ENCODE measurements around the gene ACSM5. TPM values are rescaled to one million over a fixed set of nuclear protein-coding genes. Genes with fewer than 3 reads are reported as not detected.
"Not testable (repeated sequence)": the region's sequence is repeated elsewhere in the genome, so short reads cannot be mapped to it uniquely, and the experiment has no call there.

The ACSM5 gene
- total RNA-seq, 1 donor from 2014 or later, result 0.12 TPM

DNA sequence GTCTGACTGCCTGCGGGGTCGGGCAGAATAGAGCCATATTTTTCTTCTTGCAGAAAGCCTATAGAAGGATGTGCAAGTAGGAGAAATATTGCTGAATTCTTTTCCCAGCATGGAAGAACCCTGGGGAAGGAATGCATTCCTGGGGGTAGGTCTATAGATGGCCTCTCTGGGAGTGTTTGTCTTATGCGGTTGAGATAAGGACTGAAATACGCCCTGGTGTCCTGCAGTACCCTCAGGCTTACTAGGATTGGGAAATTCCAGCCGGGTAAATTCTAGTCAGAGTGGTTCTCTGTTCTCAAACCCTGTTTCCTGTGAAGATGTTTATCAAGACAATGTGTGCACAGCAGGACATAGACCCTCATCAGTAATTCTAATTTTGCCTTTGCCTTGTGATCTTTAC is 44.3 kb downstream of the ACSM5 start:
- not testable (repeated sequence) for ATAC-seq

DNA sequence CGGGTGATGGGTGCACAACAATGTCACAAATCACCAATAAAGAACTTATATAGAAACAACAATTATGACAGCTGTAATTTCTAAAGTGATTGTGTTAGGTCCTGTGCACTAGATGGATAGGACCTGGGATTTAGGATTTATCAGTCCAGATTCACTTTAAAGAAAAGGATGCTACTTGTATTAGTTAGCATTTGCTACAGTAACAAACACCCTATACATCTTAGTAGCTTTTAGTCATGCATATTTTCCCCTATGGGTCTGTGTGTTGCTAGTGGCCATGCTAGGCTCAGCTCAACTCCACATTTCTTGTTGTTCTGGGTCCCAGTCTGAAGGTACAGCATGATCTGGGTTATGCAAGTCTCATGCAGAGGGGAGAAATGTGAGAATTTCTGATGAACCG is 49.9 kb downstream of the ACSM5 start:
- ATAC-seq, result not testable (repeated sequence)

DNA sequence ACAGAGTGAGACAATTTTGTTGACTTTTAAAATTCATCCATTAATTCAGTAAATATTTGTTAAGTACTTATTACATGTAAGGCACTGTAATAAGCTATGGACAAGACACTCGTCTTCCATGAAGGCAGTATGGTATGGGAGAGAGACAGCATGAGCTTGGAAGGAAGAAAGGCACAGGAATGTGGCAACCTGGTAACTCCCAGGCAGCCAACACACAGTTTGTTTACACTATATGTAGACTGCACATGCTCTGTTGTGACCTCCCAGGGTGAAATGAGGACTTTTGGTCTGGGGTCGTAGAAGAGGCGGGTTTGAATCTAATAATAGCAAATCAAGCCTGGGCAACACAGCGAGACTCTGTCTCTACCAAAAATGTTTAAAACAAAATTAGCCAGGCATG is 51.0 kb downstream of the ACSM5 start:
- not testable (repeated sequence) for ATAC-seq

DNA sequence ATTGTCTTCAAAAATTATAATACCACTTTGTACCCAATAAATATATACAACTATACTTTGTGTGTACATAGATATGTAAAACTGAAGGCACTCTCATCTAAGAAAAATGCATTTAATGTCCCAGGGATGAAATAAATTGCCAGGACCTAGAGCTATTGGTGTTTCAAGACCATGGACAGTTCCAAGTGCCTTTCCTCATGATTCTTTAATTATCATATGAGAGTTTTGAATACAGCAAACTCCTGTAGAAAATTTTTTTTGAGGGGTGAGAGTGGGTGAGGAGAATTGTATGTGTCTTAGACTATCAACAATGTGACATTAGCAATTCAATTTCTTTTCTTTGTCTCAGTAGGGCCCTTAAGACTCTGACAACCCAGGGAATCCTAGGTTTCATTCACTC is 59.6 kb downstream of the ACSM5 start:
- not testable (repeated sequence) for ATAC-seq

DNA sequence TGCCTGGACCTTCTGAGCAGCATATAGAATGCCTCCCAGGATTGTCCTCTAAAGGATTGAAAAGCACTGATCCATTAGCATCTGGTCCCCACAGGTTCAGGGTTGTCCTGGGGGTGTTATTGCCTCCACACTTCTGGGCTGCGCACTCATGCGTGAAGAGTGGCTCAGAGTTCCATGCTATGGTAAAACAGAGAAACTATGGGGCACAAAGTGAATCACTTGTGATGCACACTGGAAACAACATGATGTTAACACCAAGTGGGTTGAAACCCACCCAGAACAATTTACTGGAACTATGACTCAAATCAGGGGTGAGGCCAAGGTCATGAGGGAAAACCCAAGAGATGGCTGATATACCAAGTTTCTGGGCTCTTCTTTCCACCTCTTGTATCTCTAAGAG is 60.6 kb downstream of the ACSM5 start:
- ATAC-seq, result not testable (repeated sequence)

DNA sequence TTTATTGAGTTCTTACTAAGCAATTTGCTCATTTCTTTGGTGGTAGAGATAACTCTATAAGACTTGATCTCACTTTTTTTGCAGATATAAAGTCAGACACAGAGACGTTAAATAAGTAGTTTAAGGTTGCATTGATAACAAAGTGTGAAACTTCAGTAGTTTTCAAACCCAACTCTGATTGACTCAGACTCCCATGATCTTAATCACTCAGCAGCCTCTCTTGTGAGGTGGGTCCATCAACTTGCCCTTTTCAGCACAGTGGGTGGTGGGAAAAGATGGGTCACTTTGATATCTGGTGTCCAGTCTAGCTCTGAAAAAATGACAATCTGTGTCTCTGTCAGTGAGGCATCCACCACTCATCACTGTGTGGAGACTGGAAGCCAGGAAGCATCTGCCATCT is 61.4 kb downstream of the ACSM5 start:
- not testable (repeated sequence) for ATAC-seq

DNA sequence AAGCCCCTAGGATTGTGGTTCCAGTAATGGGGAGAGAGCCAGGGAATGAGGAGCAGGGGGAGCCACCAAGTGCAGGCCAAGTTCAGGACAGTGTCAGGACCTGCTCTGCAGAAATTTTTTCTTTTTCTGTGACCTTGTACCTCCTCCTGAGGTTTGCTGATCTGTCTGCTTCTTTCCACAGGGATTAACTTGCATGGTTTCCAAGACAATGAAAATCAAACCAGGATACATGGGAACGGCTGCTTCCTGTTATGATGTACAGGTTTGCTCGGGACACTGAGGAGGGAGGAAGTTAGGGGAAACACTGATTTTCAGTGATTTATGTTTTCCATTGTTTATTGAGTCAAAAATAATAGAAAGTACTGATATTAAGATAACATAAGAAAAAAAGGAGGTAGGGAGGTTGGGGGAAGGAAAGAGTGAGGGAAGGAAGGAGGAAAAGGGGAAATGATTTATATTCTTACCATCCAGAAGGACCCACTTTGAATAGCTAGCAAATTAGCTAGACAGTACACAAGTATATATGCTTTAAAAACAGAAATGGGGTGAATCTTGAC is 67.9 kb downstream of the ACSM5 start:
- not testable (repeated sequence) for ATAC-seq

DNA sequence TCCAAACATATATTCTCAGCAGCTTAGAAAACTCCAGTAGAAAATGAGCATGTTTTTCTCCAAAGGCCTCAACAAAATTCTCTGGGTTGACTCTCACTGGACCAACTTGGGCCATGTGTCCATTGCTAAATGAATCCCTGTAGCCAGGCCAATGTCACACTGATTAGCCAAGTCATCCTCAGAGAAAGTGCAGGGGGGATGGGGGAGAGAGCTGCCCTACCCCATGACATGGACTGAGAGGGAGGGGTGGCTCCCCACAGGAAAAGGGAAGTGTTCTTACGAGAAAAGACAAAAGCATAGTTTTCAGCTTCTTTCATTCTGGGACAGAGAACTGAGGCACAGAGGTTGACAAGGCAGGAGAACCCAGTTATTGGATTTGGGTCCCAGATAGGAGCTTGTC is 74.7 kb downstream of the ACSM5 start:
- ATAC-seq, result not testable (repeated sequence)

DNA sequence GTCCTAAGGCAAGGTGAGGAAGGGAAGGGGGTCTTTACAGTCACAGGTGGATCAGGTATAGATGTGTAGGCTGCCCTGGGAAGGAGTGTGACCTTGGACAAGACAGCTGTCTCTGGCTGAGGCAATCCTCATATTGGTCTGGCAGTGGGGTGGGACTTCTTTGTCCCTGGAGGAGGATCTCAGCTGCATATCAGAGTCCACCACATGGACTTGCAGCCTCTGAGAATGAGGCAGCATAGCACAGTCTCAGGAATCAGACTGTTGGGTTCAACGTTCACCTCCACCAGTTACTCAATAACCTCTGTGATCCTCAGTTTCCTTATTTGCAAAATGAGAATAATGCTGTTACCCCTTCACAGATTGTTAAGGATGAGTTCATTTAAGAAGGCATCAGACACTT is 75.4 kb downstream of the ACSM5 start:
- ATAC-seq, result no peak

DNA sequence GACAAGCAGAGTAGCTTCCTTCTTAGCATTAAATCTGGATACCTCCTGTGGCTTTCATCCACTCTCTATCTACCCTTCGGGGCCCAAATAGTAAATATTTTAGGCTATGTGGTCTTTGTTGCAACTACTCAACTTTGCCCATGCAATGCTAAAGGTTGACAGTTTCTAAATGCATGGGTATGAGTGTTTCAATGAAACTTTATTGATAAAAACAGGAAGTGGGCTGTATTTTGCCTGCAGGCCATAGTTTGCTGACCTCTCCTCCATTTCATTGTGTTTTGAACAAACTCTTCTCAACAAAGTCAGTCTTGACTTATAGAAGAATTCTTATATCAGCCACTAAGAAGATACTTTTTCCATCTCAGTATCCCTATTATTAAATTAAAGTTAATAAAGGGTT is 76.1 kb downstream of the ACSM5 start:
- no peak for ATAC-seq

Other genes with a start within 250 kb of the ACSM5 start
- gene GP2, start 82.0 kb upstream of the ACSM5 start, total RNA-seq, result not detected
- gene UMOD, start 56.8 kb upstream of the ACSM5 start, total RNA-seq, result not detected
- not detected for gene PDILT, start 4.8 kb upstream of the ACSM5 start, total RNA-seq
- not detected for gene ACSM2A, start 42.0 kb downstream of the ACSM5 start, total RNA-seq
- not detected for gene ACSM2B, start 166.8 kb downstream of the ACSM5 start, total RNA-seq

All from esophagus mucosa (tissue), 1 donor.